HFFc6 (cell line): Measurements from ENCODE around the gene CDH23. TPM values are rescaled to one million over a fixed set of nuclear protein-coding genes. Genes with fewer than 3 reads are reported as not detected.

Experiments
- DNase-seq: peaks from one replicate; pipeline ENCODE4 v3.0.0-alpha.2; 2018
- H3K27ac Mint-ChIP-seq: 2 replicates; pipeline ENCODE4 v1.8.0; 2020; ENCODE audit warnings: mild to moderate bottlenecking, mixed read lengths
- H3K27me3 Mint-ChIP-seq: 2 replicates; pipeline ENCODE4 v1.8.0; 2021; ENCODE audit warnings: mild to moderate bottlenecking, moderate library complexity, mixed read lengths; ENCODE audit not compliant: insufficient read depth
- H3K36me3 Mint-ChIP-seq: 2 replicates; pipeline ENCODE4 v1.8.0; 2021; ENCODE audit warnings: low read depth, mixed read lengths
- H3K4me1 Mint-ChIP-seq: 2 replicates; pipeline ENCODE4 v1.8.0; 2020; ENCODE audit warnings: low read depth, mixed read lengths
- H3K4me3 Mint-ChIP-seq: 2 replicates; pipeline ENCODE4 v1.8.0; 2020; ENCODE audit warnings: mild to moderate bottlenecking, moderate library complexity, mixed read lengths
- H3K9me3 Mint-ChIP-seq: 2 replicates; pipeline ENCODE4 v1.8.0; 2020; ENCODE audit warnings: mild to moderate bottlenecking, mixed read lengths
- total RNA-seq, 6 experiments: library from RNA; stranded (reverse); fragmentation: NEBNext Ultra II Directional; extraction: Animal tissue kit (Norgen Biotek cat#: 25700); gene quantifications; 2 replicates in 1 of 6; 3 replicates in 5 of 6; pipeline ENCODE4 v1.2.3, GENCODE V29; 2021
- TF ChIP-seq, protein P1 (sequence below): fragments of 200-600 bp; sonication (generic); IDR thresholded peaks from 2 replicates; pipeline ENCODE4 v1.5.0; 2021; ENCODE audit warnings: antibody characterized with exemption, mild to moderate bottlenecking

The CDH23 gene
- total RNA-seq, 6 experiments from 2014 or later = 0.02 to 0.11 (median 0.04) TPM; not detected in 2

DNA sequence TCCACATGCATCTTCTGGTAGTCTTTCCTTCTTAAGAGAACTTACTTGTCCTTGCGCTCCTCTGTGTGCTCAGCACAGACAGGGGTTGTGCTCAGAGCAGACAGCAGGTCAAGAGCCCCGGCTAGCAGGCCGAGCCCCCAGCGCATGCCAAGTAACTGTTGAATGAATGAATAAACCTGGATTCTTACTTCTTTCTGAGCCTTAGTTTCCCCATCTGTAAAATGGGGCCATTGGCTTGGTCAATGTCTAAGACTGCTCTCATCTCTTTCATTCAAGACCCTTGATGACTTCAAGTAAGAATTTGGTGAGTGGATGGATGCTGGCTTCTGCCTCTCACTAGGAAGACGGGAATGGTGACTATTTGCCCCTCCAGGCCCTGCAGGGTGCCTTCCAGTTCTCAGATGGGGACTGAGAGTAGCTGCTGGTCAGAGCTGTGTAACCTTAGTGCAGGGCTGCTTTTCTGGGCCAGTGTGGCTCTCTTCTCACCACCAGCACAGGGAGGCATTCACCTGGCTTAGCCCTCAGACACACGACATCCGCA, 78.1 kb downstream of the CDH23 start:
- Mint-ChIP-seq H3K27me3 (peaks cover 42% of the 10 kb centered on the region), H3K9me3 (no peaks in the 10 kb centered on the region), H3K4me1 (no peaks in the 10 kb centered on the region), H3K36me3 (no peaks in the 10 kb centered on the region), H3K4me3 (no peak overlapping the region), H3K27ac (no peak overlapping the region)
- no peak for DNase-seq
- TF ChIP-seq, protein P1, sequence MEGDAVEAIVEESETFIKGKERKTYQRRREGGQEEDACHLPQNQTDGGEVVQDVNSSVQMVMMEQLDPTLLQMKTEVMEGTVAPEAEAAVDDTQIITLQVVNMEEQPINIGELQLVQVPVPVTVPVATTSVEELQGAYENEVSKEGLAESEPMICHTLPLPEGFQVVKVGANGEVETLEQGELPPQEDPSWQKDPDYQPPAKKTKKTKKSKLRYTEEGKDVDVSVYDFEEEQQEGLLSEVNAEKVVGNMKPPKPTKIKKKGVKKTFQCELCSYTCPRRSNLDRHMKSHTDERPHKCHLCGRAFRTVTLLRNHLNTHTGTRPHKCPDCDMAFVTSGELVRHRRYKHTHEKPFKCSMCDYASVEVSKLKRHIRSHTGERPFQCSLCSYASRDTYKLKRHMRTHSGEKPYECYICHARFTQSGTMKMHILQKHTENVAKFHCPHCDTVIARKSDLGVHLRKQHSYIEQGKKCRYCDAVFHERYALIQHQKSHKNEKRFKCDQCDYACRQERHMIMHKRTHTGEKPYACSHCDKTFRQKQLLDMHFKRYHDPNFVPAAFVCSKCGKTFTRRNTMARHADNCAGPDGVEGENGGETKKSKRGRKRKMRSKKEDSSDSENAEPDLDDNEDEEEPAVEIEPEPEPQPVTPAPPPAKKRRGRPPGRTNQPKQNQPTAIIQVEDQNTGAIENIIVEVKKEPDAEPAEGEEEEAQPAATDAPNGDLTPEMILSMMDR = no peak

- Mint-ChIP-seq H3K4me1 (no peaks in the 10 kb centered on the region), H3K9me3 (no peaks in the 10 kb centered on the region), H3K27me3 (peaks cover 45% of the 10 kb centered on the region), H3K27ac (no peak overlapping the region), H3K36me3 (no peaks in the 10 kb centered on the region), H3K4me3 (no peak overlapping the region)
- no peak for DNase-seq
- TF ChIP-seq, protein P1 = no peak
Observed at GRCh38 chr10:71475243-71475871, 78.6 kb downstream of the CDH23 start.

GRCh38 chr10:71476228-71477011, 79.7 kb downstream of the CDH23 start:
- Mint-ChIP-seq H3K36me3 (no peaks in the 10 kb centered on the region), H3K27ac (no peak overlapping the region), H3K4me3 (peak overlapping the region; percentile 42), H3K4me1 (no peaks in the 10 kb centered on the region), H3K9me3 (no peaks in the 10 kb centered on the region), H3K27me3 (peaks cover 50% of the 10 kb centered on the region)
- TF ChIP-seq, protein P1 = no peak
- no peak for DNase-seq

- no peak overlapping the region for H3K27ac Mint-ChIP-seq
- no peaks in the 10 kb centered on the region for H3K9me3 Mint-ChIP-seq
- peaks cover 56% of the 10 kb centered on the region for H3K27me3 Mint-ChIP-seq
- no peaks in the 10 kb centered on the region for H3K4me1 Mint-ChIP-seq
- H3K36me3 Mint-ChIP-seq = no peaks in the 10 kb centered on the region
- H3K4me3 Mint-ChIP-seq = no peak overlapping the region
- TF ChIP-seq, protein P1 = no peak
- no peak for DNase-seq
Observed at GRCh38 chr10:71478173-71478572, 81.5 kb downstream of the CDH23 start.

DNA sequence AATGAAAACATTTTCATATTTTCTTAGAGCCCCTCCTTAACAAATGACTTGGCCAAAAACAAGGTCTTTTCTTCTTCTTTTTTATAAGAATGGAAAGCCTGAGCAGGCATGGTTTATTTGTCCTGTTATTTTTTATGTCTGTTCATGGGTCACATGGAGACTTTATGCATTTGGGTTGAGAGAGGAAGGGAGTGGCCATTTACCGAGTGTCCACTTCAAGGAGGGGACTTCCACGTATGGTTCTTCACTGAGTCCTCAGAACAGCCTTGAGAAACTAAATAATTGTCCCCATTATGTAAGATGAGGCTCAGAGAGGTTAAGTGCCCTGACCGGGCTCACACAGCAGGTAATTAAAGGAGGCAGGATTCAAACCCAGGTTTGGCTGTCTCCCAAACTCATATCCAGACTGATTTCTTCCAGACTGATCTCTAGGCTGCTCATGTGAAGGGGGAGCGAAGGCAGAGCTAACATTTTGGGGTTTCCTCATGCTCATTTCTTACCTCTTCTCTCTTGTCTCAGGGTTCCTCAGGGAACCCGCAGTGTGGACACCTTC, 82.2 kb downstream of the CDH23 start:
- H3K4me3 Mint-ChIP-seq = no peak overlapping the region
- H3K4me1 Mint-ChIP-seq = no peaks in the 10 kb centered on the region
- H3K9me3 Mint-ChIP-seq = no peaks in the 10 kb centered on the region
- H3K27me3 Mint-ChIP-seq = peaks cover 61% of the 10 kb centered on the region
- TF ChIP-seq, protein P1 = no peak
- no peak overlapping the region for H3K27ac Mint-ChIP-seq
- no peak for DNase-seq
- H3K36me3 Mint-ChIP-seq = no peaks in the 10 kb centered on the region
